ENCODE measurements around the gene CD164L2. TPM values are rescaled to one million over a fixed set of nuclear protein-coding genes. Genes with fewer than 3 reads are reported as not detected.
"Not testable (repeated sequence)": the region's sequence is repeated elsewhere in the genome, so short reads cannot be mapped to it uniquely, and the experiment has no call there.

Gene CD164L2
- total and polyA plus RNA-seq, 4 experiments from 2014 or later = 0.22 TPM; not detected in 3

- Histone ChIP-seq H3K36me3 (ENCODE audit: insufficient read depth, low read length) (peaks cover 84% of the 10 kb centered on the region), H3K4me1 (ENCODE audit: insufficient read depth, low read length) (peaks cover 18% of the 10 kb centered on the region), H3K4me3 (ENCODE audit: low read length in 2 of 2) (no peak overlapping the region), H3K9me3 (ENCODE audit: control insufficient read depth in 1 of 2, low read length in 2 of 2) (no peaks in the 10 kb centered on the region), H3K27ac (ENCODE audit: low read depth, low read length) (no peak overlapping the region), H3K27me3 (ENCODE audit: insufficient read depth, low read length) (no peaks in the 10 kb centered on the region)
- Mint-ChIP-seq H3K36me3 (peaks cover 60 to 93% of the 10 kb centered on the region in 2 donors), H3K9me3 (no peaks in the 10 kb centered on the region), H3K4me1 (peaks cover 12 to 33% (median 23%) of the 10 kb centered on the region in 4 donors), H3K4me3 (no peak overlapping the region), H3K27me3 (no peaks in the 10 kb centered on the region), H3K27ac (peak overlapping the region in 3 of 7 donors; percentile 17 to 57 (median 36))
- intact Hi-C loops (cut with micrococcal nuclease) = no loop called here
- ChIA-PET POLR2A (ENCODE audit: partially characterized antibody) (no interaction called here), CTCF (ENCODE audit: partially characterized antibody) (interaction anchor here (1.1 to 3.0 kb wide), 6 partner anchors 14 to 256 kb away, joined by 3 to 21 read pairs (median 3); no protein-coding TSS in a partner anchor)
- DNase-seq = no peak
Observed at GRCh38 chr1:27414091-27414490, 31.0 kb upstream of the CD164L2 start.

GRCh38 chr1:27413004-27413403 is 29.9 kb upstream of the CD164L2 start:
- no peaks in the 10 kb centered on the region for H3K9me3 ChIP-seq (ENCODE audit: control insufficient read depth in 1 of 2, low read length in 2 of 2)
- Mint-ChIP-seq H3K36me3 (peaks cover 59 to 92% of the 10 kb centered on the region in 2 donors), H3K9me3 (no peaks in the 10 kb centered on the region), H3K27ac (peak overlapping the region in 3 of 7 donors; percentile 22 to 85 (median 63)), H3K4me1 (peaks cover 3 to 22% (median 14%) of the 10 kb centered on the region in 4 donors), H3K27me3 (no peaks in the 10 kb centered on the region), H3K4me3 (no peak overlapping the region)
- H3K4me1 ChIP-seq (ENCODE audit: insufficient read depth, low read length) = peaks cover 8% of the 10 kb centered on the region
- no peak overlapping the region for H3K27ac ChIP-seq (ENCODE audit: low read depth, low read length)
- intact Hi-C loops (cut with micrococcal nuclease) = no loop called here
- ChIA-PET CTCF (ENCODE audit: partially characterized antibody) (interaction anchor here (1.3 to 2.0 kb wide), 4 partner anchors 11 to 257 kb away, joined by 3 to 6 read pairs (median 4); no protein-coding TSS in a partner anchor), POLR2A (ENCODE audit: partially characterized antibody) (no interaction called here)
- peaks cover 88% of the 10 kb centered on the region for H3K36me3 ChIP-seq (ENCODE audit: insufficient read depth, low read length)
- no peak for DNase-seq
- H3K4me3 ChIP-seq (ENCODE audit: low read length in 2 of 2) = no peak overlapping the region
- no peaks in the 10 kb centered on the region for H3K27me3 ChIP-seq (ENCODE audit: insufficient read depth, low read length)

DNA sequence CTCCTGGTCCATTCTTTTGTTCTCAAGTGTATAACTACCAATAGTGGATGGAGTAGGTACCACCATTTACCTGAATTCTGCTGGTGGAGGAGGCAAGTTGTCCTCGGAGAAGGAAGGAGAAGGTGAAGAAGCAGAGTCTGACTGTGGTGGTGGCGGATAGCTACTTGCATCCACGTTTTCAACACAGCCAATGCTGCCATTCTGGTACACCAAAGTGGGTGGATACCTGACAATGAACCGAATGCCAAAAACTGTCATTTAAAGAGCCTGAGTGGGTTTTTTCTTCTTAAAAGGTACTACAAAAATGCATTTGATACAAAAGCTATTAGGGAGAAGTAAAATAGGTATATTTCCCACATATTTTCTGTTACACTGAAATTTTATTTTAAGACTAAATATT is 29.4 kb upstream of the CD164L2 start:
- Histone ChIP-seq H3K9me3 (ENCODE audit: control insufficient read depth in 1 of 2, low read length in 2 of 2) (no peaks in the 10 kb centered on the region), H3K4me3 (ENCODE audit: low read length in 2 of 2) (no peak overlapping the region), H3K36me3 (ENCODE audit: insufficient read depth, low read length) (peaks cover 88% of the 10 kb centered on the region), H3K4me1 (ENCODE audit: insufficient read depth, low read length) (peaks cover 8% of the 10 kb centered on the region), H3K27me3 (ENCODE audit: insufficient read depth, low read length) (no peaks in the 10 kb centered on the region), H3K27ac (ENCODE audit: low read depth, low read length) (no peak overlapping the region)
- Mint-ChIP-seq H3K4me3 (no peak overlapping the region), H3K4me1 (peaks cover 3 to 19% (median 12%) of the 10 kb centered on the region in 4 donors), H3K36me3 (peaks cover 62 to 91% of the 10 kb centered on the region in 2 donors), H3K27me3 (no peaks in the 10 kb centered on the region), H3K27ac (peak overlapping the region in 2 of 7 donors; percentile 53 to 60), H3K9me3 (no peaks in the 10 kb centered on the region)
- intact Hi-C loops (cut with micrococcal nuclease) = no loop called here
- DNase-seq = no peak
- ChIA-PET CTCF (ENCODE audit: partially characterized antibody) (interaction anchor here (1.6 to 2.0 kb wide), 3 partner anchors 11 to 194 kb away, joined by 3 to 6 read pairs (median 4); no protein-coding TSS in a partner anchor), POLR2A (ENCODE audit: partially characterized antibody) (no interaction called here)

GRCh38 chr1:27410709-27411108 is 27.6 kb upstream of the CD164L2 start:
- no peaks in the 10 kb centered on the region for H3K27me3 ChIP-seq (ENCODE audit: insufficient read depth, low read length)
- no peak for DNase-seq
- no peak overlapping the region for H3K4me3 ChIP-seq (ENCODE audit: low read length in 2 of 2)
- Mint-ChIP-seq H3K27me3 (no peaks in the 10 kb centered on the region), H3K36me3 (peaks cover 46 to 87% of the 10 kb centered on the region in 2 donors), H3K4me3 (no peak overlapping the region), H3K9me3 (no peaks in the 10 kb centered on the region), H3K4me1 (peaks cover 0 to 3% (median under 1%) of the 10 kb centered on the region in 4 donors), H3K27ac (peak overlapping the region in 3 of 7 donors; percentile 0 to 66 (median 2))
- peaks cover 76% of the 10 kb centered on the region for H3K36me3 ChIP-seq (ENCODE audit: insufficient read depth, low read length)
- POLR2A ChIA-PET (ENCODE audit: partially characterized antibody) = no interaction called here
- intact Hi-C loops (cut with micrococcal nuclease) = no loop called here
- H3K9me3 ChIP-seq (ENCODE audit: control insufficient read depth in 1 of 2, low read length in 2 of 2) = no peaks in the 10 kb centered on the region
- H3K4me1 ChIP-seq (ENCODE audit: insufficient read depth, low read length) = no peaks in the 10 kb centered on the region
- H3K27ac ChIP-seq (ENCODE audit: low read depth, low read length) = no peak overlapping the region
- CTCF ChIA-PET (ENCODE audit: partially characterized antibody) = interaction anchor here (0.6 to 1.7 kb wide), 8 partner anchors 8 to 261 kb away, joined by 3 to 6 read pairs (median 4); no protein-coding TSS in a partner anchor

- no peak overlapping the region for H3K4me3 ChIP-seq (ENCODE audit: low read length in 2 of 2)
- no peak overlapping the region for H3K4me3 Mint-ChIP-seq
- no peak overlapping the region for H3K27ac ChIP-seq (ENCODE audit: low read depth, low read length)
- H3K36me3 ChIP-seq (ENCODE audit: insufficient read depth, low read length) = peaks cover 66% of the 10 kb centered on the region
- no peaks in the 10 kb centered on the region for H3K9me3 Mint-ChIP-seq
- H3K4me1 Mint-ChIP-seq = peaks cover 0 to 2% (median 0%) of the 10 kb centered on the region in 4 donors
- peak overlapping the region in 1 of 7 donors; percentile 15 for H3K27ac Mint-ChIP-seq
- intact Hi-C loops (cut with micrococcal nuclease) = no loop called here
- no peaks in the 10 kb centered on the region for H3K9me3 ChIP-seq (ENCODE audit: control insufficient read depth in 1 of 2, low read length in 2 of 2)
- CTCF ChIA-PET (ENCODE audit: partially characterized antibody) = no interaction called here
- H3K36me3 Mint-ChIP-seq = peaks cover 39 to 82% of the 10 kb centered on the region in 2 donors
- H3K4me1 ChIP-seq (ENCODE audit: insufficient read depth, low read length) = no peaks in the 10 kb centered on the region
- no peak for DNase-seq
- no peaks in the 10 kb centered on the region for H3K27me3 ChIP-seq (ENCODE audit: insufficient read depth, low read length)
- POLR2A ChIA-PET (ENCODE audit: partially characterized antibody) = no interaction called here
- H3K27me3 Mint-ChIP-seq = no peaks in the 10 kb centered on the region
Observed at GRCh38 chr1:27409669-27410068, 26.5 kb upstream of the CD164L2 start.

DNA sequence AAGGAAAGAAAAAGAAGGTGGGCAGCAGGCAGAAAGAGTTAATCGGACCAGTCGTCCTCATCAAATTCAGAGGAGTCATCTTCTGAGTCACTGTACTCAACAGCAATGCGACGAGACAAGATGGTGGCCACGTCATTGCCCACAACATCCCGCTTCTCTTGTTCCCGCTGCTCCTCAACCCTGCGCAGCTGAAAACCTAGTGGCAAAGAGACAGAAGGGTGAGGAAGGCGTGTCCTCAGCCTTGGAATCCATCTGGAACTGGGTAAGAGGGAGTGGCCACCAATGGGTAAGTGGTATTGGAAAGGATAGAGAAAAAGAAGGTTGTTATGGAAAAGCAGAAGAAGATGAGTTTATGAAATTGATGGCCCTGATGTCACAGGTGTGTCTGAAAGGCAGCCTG is 25.0 kb upstream of the CD164L2 start:
- intact Hi-C loops (cut with micrococcal nuclease) = no loop called here
- Mint-ChIP-seq H3K4me3 (no peak overlapping the region), H3K27me3 (no peaks in the 10 kb centered on the region), H3K27ac (peak overlapping the region in 2 of 7 donors; percentile 53 to 62), H3K9me3 (no peaks in the 10 kb centered on the region), H3K36me3 (peaks cover 28 to 70% of the 10 kb centered on the region in 2 donors), H3K4me1 (peaks cover 0 to 8% (median 3%) of the 10 kb centered on the region in 4 donors)
- Histone ChIP-seq H3K36me3 (ENCODE audit: insufficient read depth, low read length) (peaks cover 51% of the 10 kb centered on the region), H3K4me3 (ENCODE audit: low read length in 2 of 2) (no peak overlapping the region), H3K27me3 (ENCODE audit: insufficient read depth, low read length) (no peaks in the 10 kb centered on the region), H3K4me1 (ENCODE audit: insufficient read depth, low read length) (no peaks in the 10 kb centered on the region), H3K27ac (ENCODE audit: low read depth, low read length) (no peak overlapping the region), H3K9me3 (ENCODE audit: control insufficient read depth in 1 of 2, low read length in 2 of 2) (no peaks in the 10 kb centered on the region)
- POLR2A ChIA-PET (ENCODE audit: partially characterized antibody) = no interaction called here
- DNase-seq = no peak
- CTCF ChIA-PET (ENCODE audit: partially characterized antibody) = no interaction called here

DNA sequence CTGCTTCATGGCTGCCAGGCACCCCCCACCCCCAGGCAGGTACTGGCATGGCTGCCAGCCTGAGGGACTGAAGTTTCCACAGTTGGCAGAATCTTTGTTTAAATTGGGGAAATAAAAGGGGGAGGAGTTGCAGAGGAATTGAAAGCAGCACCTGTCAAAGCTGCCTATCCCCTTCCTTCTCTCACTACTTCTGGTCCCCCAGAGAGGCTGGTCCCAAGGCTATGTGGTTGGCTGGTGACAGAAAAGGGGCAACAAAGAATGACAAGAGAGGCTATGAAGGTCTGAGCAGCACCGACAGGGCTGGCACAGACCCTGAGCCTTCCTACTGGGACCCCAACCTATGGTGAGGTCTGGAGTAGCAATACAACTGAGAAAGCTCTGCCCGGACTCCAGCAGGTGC is 23.7 kb upstream of the CD164L2 start:
- H3K4me3 ChIP-seq (ENCODE audit: low read length in 2 of 2); H3K4me3 Mint-ChIP-seq; H3K27me3 Mint-ChIP-seq; H3K9me3 Mint-ChIP-seq; H3K9me3 ChIP-seq (ENCODE audit: control insufficient read depth in 1 of 2, low read length in 2 of 2); H3K27me3 ChIP-seq (ENCODE audit: insufficient read depth, low read length); POLR2A ChIA-PET (ENCODE audit: partially characterized antibody); intact Hi-C loops (cut with micrococcal nuclease); H3K27ac ChIP-seq (ENCODE audit: low read depth, low read length); DNase-seq; CTCF ChIA-PET (ENCODE audit: partially characterized antibody); H3K4me1 ChIP-seq (ENCODE audit: insufficient read depth, low read length): not testable (repeated sequence)
- peak overlapping the region in 3 of 7 donors; percentile 4 to 72 (median 53) for H3K27ac Mint-ChIP-seq
- H3K4me1 Mint-ChIP-seq = peaks cover 0 to 18% (median 5%) of the 10 kb centered on the region in 4 donors
- peaks cover 37% of the 10 kb centered on the region for H3K36me3 ChIP-seq (ENCODE audit: insufficient read depth, low read length)
- H3K36me3 Mint-ChIP-seq = peaks cover 21 to 57% of the 10 kb centered on the region in 2 donors
